ENCODE data around the gene PROSER3.

Gene PROSER3

DNA sequence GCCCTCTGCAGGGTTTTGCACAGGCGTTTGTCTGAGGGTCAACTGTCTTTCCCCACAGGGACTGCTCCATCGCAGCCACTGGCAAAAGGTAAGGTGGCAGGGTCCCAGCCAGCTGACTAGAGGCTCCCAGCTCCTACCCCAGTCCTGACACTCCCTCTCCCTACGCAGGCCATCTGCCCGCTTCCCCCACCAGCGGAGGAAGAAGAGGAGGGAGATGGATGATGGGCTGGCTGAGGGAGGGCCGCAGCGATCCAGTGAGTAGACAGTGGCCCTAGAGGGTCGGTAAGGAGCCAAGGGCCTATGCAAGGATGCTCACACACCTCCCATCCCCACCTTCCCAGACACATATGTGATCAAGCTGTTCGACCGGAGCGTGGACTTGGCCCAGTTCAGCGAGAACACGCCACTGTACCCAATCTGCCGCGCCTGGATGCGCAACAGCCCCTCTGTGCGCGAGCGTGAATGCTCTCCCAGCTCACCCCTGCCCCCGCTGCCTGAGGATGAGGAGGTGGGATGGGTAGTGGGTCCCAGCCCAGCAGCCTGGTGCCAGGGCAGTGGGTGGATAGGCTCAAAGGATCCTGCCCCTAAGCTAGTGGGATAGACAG is 5.1 kb upstream of the PROSER3 start (continued):
- TF ChIP-seq, protein P1, sequence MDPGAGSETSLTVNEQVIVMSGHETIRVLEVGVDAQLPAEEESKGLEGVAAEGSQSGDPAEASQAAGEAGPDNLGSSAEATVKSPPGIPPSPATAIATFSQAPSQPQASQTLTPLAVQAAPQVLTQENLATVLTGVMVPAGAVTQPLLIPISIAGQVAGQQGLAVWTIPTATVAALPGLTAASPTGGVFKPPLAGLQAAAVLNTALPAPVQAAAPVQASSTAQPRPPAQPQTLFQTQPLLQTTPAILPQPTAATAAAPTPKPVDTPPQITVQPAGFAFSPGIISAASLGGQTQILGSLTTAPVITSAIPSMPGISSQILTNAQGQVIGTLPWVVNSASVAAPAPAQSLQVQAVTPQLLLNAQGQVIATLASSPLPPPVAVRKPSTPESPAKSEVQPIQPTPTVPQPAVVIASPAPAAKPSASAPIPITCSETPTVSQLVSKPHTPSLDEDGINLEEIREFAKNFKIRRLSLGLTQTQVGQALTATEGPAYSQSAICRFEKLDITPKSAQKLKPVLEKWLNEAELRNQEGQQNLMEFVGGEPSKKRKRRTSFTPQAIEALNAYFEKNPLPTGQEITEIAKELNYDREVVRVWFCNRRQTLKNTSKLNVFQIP (CRISPR knock-in tag; IDR thresholded peaks at IDR 0.05; ENCODE audit: borderline replicate concordance, low read depth): no peak
- TF ChIP-seq, protein P2, sequence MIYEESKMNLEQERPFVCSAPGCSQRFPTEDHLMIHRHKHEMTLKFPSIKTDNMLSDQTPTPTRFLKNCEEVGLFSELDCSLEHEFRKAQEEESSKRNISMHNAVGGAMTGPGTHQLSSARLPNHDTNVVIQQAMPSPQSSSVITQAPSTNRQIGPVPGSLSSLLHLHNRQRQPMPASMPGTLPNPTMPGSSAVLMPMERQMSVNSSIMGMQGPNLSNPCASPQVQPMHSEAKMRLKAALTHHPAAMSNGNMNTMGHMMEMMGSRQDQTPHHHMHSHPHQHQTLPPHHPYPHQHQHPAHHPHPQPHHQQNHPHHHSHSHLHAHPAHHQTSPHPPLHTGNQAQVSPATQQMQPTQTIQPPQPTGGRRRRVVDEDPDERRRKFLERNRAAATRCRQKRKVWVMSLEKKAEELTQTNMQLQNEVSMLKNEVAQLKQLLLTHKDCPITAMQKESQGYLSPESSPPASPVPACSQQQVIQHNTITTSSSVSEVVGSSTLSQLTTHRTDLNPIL (CRISPR knock-in tag; IDR thresholded peaks at IDR 0.05; ENCODE audit: low read depth): no peak
- TF ChIP-seq ARNTL (CRISPR knock-in tag; IDR thresholded peaks at IDR 0.05; ENCODE audit: borderline replicate concordance, low read depth): no peak
- TF ChIP-seq SNAI2 (CRISPR knock-in tag; IDR thresholded peaks at IDR 0.05): no peak
- TF ChIP-seq ZNF70 (CRISPR knock-in tag; IDR thresholded peaks at IDR 0.05): no peak
- TF ChIP-seq RARB (CRISPR knock-in tag; IDR thresholded peaks at IDR 0.05): no peak
- TF ChIP-seq ZNF565 (CRISPR knock-in tag; conservative IDR thresholded peaks at IDR 0.05; ENCODE audit: low read depth): no peak
- TF ChIP-seq ISL1 (CRISPR knock-in tag; IDR thresholded peaks at IDR 0.05): no peak
- no peak for TF ChIP-seq ESRRG (CRISPR knock-in tag; IDR thresholded peaks at IDR 0.05)
- TF ChIP-seq, protein P3, sequence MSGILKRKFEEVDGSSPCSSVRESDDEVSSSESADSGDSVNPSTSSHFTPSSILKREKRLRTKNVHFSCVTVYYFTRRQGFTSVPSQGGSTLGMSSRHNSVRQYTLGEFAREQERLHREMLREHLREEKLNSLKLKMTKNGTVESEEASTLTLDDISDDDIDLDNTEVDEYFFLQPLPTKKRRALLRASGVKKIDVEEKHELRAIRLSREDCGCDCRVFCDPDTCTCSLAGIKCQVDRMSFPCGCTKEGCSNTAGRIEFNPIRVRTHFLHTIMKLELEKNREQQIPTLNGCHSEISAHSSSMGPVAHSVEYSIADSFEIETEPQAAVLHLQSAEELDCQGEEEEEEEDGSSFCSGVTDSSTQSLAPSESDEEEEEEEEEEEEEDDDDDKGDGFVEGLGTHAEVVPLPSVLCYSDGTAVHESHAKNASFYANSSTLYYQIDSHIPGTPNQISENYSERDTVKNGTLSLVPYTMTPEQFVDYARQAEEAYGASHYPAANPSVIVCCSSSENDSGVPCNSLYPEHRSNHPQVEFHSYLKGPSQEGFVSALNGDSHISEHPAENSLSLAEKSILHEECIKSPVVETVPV (CRISPR knock-in tag; IDR thresholded peaks at IDR 0.05): no peak
- no peak for TF ChIP-seq PPARA (CRISPR knock-in tag; IDR thresholded peaks at IDR 0.05; ENCODE audit: borderline replicate concordance)

DNA sequence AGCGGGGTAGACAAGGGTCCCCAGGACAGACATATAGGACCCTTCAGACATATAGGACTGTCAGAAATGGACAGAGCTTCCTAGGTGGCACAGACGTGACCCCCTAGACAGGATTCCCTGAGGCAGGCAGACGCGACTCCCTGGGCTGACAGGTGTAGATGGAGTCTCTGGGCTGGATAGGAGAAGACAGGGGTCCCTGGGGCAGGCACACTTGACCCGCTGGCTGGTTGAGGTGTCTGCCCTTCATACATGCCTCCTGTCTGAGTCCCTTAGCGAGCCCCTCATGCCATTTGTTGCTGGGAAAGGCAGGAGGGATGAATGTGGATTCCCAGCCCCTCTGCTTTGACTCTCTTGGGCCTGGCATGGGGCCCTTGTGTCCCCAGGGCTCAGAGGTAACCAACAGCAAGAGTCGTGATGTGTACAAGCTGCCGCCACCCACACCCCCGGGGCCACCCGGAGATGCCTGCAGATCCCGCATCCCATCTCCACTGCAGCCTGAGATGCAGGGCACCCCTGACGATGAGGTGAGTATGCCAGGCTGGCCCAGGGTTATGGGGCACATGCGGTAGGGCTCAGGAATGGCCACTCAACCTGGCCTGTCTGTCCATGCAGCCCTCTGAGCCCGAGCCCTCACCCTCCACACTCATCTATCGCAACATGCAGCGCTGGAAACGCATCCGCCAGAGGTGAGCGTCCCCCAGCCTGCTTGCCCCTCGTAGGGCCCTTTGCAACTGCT is 4.2 kb upstream of the PROSER3 start:
- ATAC-seq: no peak
- TF ChIP-seq, protein P3 (CRISPR knock-in tag; IDR thresholded peaks at IDR 0.05): no peak
- TF ChIP-seq SNAI2 (CRISPR knock-in tag; IDR thresholded peaks at IDR 0.05) (no peak), ZFP30 (CRISPR knock-in tag; IDR thresholded peaks at IDR 0.05) (no peak), TCF4 (CRISPR knock-in tag; IDR thresholded peaks at IDR 0.05; ENCODE audit: borderline replicate concordance) (no peak), CSDC2 (CRISPR knock-in tag; IDR thresholded peaks at IDR 0.05) (no peak), RARB (CRISPR knock-in tag; IDR thresholded peaks at IDR 0.05) (no peak), ZC3H10 (CRISPR knock-in tag; IDR thresholded peaks at IDR 0.05) (no peak)
- TF ChIP-seq, protein P1 (CRISPR knock-in tag; IDR thresholded peaks at IDR 0.05; ENCODE audit: borderline replicate concordance, low read depth): no peak
- TF ChIP-seq, protein P4, sequence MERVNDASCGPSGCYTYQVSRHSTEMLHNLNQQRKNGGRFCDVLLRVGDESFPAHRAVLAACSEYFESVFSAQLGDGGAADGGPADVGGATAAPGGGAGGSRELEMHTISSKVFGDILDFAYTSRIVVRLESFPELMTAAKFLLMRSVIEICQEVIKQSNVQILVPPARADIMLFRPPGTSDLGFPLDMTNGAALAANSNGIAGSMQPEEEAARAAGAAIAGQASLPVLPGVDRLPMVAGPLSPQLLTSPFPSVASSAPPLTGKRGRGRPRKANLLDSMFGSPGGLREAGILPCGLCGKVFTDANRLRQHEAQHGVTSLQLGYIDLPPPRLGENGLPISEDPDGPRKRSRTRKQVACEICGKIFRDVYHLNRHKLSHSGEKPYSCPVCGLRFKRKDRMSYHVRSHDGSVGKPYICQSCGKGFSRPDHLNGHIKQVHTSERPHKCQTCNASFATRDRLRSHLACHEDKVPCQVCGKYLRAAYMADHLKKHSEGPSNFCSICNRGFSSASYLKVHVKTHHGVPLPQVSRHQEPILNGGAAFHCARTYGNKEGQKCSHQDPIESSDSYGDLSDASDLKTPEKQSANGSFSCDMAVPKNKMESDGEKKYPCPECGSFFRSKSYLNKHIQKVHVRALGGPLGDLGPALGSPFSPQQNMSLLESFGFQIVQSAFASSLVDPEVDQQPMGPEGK (CRISPR knock-in tag; IDR thresholded peaks at IDR 0.05; ENCODE audit: borderline replicate concordance): no peak

DNA sequence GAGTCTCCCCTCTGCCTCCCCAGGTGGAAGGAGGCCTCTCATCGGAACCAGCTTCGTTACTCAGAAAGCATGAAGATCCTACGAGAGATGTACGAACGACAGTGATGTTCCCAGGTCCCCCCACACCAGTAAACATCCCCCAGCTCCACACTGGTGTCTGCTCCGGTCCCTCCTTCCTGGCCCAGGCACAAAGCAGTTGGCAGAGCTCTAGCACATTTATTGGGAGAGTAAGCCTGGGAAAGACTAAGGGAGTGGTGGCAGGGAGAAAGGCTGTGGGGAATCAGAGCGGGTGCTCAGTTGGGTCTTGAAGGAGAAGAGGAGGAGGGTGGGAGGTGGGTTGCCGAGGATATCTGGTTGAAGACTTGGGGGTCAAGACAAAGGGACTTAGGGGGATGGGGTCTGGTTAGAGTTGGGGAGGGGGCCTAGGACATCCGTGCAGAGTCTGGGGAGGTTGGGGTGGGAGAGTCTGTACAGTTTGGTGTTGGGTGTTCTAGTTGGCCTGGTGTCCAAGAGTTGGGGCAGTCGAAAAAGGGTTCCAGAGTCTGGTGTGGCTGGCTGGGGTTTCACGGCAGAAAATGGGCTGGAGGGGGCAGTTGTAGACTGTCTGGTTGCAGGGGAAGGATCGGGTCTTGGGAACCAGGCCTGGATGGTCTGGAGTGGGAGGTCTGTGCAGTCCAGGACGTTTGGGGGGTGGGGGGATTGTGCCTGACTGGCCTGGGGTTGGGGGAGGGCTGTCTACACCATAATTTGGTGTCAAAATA is 3.4 kb upstream of the PROSER3 start:
- no peak for ATAC-seq
- TF ChIP-seq ESRRG (CRISPR knock-in tag; IDR thresholded peaks at IDR 0.05) (no peak), TOX (CRISPR knock-in tag; IDR thresholded peaks at IDR 0.05; ENCODE audit: borderline replicate concordance) (no peak), BACH2 (CRISPR knock-in tag; IDR thresholded peaks at IDR 0.05; ENCODE audit: borderline replicate concordance) (no peak), ZNF565 (CRISPR knock-in tag; conservative IDR thresholded peaks at IDR 0.05; ENCODE audit: low read depth) (no peak), SNAI2 (CRISPR knock-in tag; IDR thresholded peaks at IDR 0.05) (no peak), ARNTL (CRISPR knock-in tag; IDR thresholded peaks at IDR 0.05; ENCODE audit: borderline replicate concordance, low read depth) (no peak), PPARA (CRISPR knock-in tag; IDR thresholded peaks at IDR 0.05; ENCODE audit: borderline replicate concordance) (no peak)
- TF ChIP-seq, protein P2 (CRISPR knock-in tag; IDR thresholded peaks at IDR 0.05; ENCODE audit: low read depth): no peak
- TF ChIP-seq, protein P1 (CRISPR knock-in tag; IDR thresholded peaks at IDR 0.05; ENCODE audit: borderline replicate concordance, low read depth): no peak

Measured in SK-N-SH treated with all-trans-retinoic acid at 6 μM for 48 hours (cell line).